GM06990 (cell line): ENCODE measurements around the gene DTD1.

Source experiments
- DNase-seq: peaks from one replicate; pipeline ENCODE4 v3.0.0-alpha.2; 2011; ENCODE audit not compliant: insufficient read length; ENCODE audit errors: extremely low read depth
- H3K27me3 ChIP-seq: replicated peaks from 2 replicates; pipeline ENCODE4 v1.6.0; 2011; ENCODE audit warnings: low read length; ENCODE audit not compliant: control insufficient read depth, insufficient read depth
- H3K36me3 ChIP-seq: 2 replicates; pipeline ENCODE4 v1.5.1; 2011; ENCODE audit warnings: low read length; ENCODE audit not compliant: control insufficient read depth, insufficient read depth
- H3K4me3 ChIP-seq: replicated peaks from 2 replicates; pipeline ENCODE4 v1.5.1; 2011; ENCODE audit warnings: low read depth, mild to moderate bottlenecking, control low read depth, low read length
- CTCF ChIP-seq: IDR thresholded peaks from 2 replicates; pipeline ENCODE4 v1.5.1; 2011; ENCODE audit warnings: low read length, control low read depth, mild to moderate bottlenecking, inconsistent platforms; ENCODE audit not compliant: insufficient read depth, poor library complexity, severe bottlenecking

The DTD1 gene

GRCh38 chr20:18773566-18773965, 185.7 kb downstream of the DTD1 start:
- DNase-seq: no peak
- Histone ChIP-seq H3K27me3 (no peaks in the 10 kb centered on the region), H3K4me3 (no peak overlapping the region), H3K36me3 (no peaks in the 10 kb centered on the region)
- TF ChIP-seq CTCF: no peak

DNA sequence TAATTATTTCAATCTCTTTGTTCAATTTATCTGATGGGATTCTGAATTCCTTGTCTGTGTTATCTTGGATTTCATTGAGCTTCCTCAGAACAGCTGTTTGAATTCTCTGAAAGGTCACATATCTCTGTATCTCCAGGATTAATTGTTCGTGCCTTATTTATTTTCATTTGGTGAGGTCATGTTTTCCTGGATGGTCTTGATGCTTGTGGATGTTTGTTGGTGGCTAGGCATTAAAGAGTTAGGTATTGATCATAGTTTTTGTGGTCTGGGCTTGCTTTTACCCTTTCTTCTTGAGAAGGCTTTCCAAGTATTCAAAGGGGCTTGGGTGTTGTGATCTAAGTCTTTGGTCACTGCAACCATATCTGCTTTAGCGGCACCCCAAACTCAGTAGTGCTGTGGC, 186.4 kb downstream of the DTD1 start:
- H3K4me3 ChIP-seq: no peak overlapping the region
- no peaks in the 10 kb centered on the region for H3K36me3 ChIP-seq
- no peak for DNase-seq
- H3K27me3 ChIP-seq: no peaks in the 10 kb centered on the region
- TF ChIP-seq CTCF: no peak

DNA sequence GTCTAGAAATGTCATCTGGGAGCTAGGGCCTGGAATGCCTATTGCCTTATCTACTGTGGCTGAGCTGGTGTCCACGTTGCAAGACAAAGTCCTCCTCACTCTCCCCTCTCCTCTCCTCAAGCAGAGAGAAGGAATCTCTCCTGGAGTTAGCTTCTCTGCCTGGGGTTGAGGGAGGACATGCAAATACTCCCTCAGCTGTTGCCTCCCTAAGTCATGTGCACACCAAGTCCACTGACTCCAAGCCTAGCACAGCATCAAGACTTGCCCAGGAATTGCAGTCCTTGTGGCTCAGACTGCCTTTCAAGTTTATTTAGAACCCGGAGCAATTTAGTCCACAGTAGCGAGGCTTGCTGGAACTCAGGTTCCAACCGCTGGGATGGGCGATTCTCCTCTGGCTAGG, 187.8 kb downstream of the DTD1 start:
- no peak for TF ChIP-seq CTCF
- Histone ChIP-seq H3K36me3 (no peaks in the 10 kb centered on the region), H3K4me3 (no peak overlapping the region), H3K27me3 (no peaks in the 10 kb centered on the region)
- DNase-seq: no peak

- Histone ChIP-seq H3K4me3 (no peak overlapping the region), H3K36me3 (no peaks in the 10 kb centered on the region), H3K27me3 (no peaks in the 10 kb centered on the region)
- no peak for TF ChIP-seq CTCF
- DNase-seq: no peak
Observed at GRCh38 chr20:18778690-18779392, 191.0 kb downstream of the DTD1 start.

DNA sequence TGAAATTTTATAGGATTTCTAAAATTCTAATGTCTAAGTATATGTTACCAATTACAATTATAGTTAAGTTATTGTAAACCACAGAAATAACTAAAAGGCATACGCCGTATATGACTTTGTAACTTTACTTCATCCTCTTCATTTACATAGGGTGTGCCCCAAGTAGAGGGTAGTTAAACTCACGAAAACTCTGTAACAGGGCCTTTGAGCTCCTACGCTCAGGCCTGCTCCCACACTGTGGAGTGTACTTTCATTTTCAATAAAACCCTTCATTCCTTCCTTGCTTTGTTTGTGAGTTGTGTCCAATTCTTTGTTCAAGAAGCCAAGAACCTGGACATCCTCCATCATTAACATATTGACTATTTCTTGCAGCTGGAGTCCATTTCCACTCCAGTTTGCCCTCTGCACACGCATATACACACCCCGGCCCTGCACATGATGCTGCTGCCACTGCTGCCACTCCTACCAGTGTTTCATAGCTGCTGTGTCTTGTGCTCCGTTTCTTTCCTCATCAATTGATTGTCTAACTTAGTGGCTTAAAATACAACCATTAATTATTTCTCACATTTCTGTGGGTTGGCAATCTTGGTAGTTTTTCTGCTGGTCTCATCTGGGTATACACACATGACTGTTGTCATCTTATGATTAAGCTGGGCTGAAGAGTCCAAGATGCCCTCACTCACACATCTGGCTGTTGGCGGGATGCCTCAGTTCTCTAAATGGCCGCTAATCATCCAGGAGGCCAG, 192.7 kb downstream of the DTD1 start:
- H3K4me3 ChIP-seq: no peak overlapping the region
- TF ChIP-seq CTCF: no peak
- no peak for DNase-seq
- no peaks in the 10 kb centered on the region for H3K27me3 ChIP-seq
- H3K36me3 ChIP-seq: no peaks in the 10 kb centered on the region
